Activated CD8-positive, alpha-beta memory T cell treated with anti-CD3 and anti-CD28 coated beads, Interleukin-2, amount 50 U/mL, for 48 hours (primary cell): ENCODE measurements around the gene SYT2.

ENCODE experiments used
- DNase-seq: peaks from one replicate; pipeline ENCODE4 v3.0.0-alpha.2; 2020

SYT2 gene

DNA sequence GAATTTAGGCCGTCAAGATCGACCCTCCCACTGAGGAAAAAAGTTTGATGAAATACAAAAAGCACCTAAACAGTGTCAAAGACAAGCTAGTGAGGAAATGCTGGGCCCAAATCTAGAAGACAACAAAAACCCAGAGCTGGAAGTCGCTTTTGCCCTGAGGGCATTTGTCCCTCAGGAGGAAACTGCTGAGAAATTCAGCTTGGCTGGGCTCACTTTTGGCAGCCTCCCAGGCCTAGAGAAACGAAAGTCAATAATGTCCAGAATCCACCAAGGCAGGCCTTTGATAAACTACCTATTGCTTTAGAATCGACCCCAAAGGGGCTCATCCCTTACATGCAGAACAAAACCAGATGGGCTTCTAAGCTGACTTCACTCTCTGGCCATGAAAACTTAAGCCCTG is 38.9 kb downstream of the SYT2 start:
- no peak for DNase-seq

DNA sequence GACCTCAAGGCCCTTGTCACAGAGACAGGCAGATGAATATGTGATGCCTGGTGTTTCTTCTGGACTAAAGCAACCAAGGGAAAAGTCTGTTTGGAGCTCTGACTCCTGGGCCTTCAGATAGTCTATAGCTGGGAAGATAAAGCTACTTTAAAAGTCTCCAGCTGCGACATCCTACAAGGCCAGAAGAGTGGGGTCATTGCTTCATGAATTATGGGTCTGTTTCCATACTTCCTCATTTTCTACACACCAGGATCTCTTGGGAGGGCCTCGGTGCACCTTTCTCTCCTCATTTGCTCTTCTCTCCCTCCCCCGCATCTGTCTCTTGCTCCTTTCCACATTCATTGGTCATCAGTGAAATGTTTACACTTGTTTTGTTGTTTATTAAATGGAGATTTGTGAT is 44.8 kb downstream of the SYT2 start:
- DNase-seq, result no peak

DNA sequence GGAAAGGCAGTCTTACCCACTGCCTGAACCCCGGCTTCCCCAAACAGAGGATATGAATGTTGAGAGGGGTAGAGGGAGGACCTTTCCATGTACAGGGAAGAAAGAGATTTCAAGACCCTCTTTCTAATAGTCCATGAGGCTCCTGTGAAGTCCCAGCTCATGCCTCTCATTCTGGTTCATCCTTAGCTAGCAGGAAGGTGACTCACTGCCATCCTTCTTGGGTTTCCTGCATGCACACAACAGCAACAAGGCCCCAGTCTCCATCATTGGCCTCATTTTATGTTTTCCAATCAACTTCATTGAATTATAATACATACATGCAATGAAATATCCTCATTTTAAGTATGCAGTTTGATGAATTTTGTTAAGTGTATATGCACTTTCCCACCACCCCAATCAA is 46.2 kb downstream of the SYT2 start:
- no peak for DNase-seq

- DNase-seq, result no peak
Measured at GRCh38 chr1:202663131-202663530, 47.1 kb downstream of the SYT2 start.

DNA sequence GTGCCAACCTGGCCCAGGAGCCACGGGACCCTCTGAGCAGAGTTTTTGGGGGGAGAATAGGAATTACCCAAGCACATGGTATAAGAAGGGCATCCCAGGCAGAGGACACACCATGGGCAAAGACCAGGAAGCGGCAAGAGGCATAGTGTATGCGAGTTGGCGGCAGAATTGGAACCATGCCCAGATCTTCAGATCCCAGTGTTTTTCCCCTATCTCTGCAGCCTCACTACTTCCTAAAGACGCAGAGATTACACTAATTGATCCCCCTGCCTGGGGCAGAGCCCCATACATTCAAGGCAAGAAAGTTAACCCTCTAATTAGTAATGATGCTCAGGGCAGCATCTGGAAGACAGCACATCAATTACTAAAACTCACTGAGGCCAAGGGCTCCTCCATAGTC is 48.2 kb downstream of the SYT2 start:
- DNase-seq, result no peak

- no peak for DNase-seq
Measured at GRCh38 chr1:202661136-202661845, 49.0 kb downstream of the SYT2 start.

DNA sequence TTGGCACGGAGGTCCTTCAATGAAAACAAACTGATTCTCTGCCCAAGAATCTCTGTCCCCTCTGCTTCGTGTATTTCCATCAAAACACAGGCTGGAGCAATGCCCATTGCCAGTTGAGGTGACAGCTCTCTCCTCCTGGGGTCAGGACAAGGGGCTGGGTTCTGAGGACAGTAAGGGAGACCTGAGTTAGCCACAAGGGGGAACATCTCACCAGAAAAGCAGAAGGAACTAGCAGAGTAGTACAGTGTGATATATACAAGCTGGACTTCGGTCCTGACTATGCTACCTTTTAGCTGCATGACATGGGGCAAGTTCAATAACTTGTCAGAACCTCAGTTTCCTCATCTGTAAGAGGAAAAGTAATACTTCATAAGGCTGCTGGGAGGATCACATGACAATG is 50.3 kb downstream of the SYT2 start:
- DNase-seq, result no peak

GRCh38 chr1:202659541-202659940 is 50.7 kb downstream of the SYT2 start:
- no peak for DNase-seq

GRCh38 chr1:202658769-202659168 is 51.5 kb downstream of the SYT2 start:
- DNase-seq, result no peak

DNA sequence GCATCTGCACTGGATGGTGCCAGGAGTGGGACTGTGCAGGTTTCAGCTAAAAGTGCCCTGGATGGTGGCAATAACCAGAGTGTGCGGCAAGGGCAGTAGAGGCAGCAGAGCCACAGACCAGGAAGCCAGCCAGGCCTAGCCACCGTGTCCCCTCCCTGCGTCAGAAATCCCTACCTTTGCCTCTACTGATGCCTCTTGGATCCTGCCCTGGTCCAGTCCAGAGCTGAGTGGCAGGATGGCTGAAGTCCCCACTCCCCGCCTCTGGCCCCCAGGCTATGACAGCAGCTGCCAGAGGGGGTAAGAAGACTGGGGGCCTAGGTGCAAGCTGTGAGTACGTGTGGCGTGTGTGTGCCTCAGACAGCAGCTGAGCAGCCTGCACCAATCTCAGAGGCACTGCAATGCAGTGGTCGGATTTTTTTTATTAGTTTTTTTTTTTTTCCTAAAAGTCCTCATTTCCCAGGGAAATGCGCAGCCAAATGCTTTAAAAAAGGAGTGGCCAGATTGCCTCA is 51.9 kb downstream of the SYT2 start:
- no peak for DNase-seq

GRCh38 chr1:202656951-202657646 is 53.2 kb downstream of the SYT2 start:
- no peak for DNase-seq

DNA sequence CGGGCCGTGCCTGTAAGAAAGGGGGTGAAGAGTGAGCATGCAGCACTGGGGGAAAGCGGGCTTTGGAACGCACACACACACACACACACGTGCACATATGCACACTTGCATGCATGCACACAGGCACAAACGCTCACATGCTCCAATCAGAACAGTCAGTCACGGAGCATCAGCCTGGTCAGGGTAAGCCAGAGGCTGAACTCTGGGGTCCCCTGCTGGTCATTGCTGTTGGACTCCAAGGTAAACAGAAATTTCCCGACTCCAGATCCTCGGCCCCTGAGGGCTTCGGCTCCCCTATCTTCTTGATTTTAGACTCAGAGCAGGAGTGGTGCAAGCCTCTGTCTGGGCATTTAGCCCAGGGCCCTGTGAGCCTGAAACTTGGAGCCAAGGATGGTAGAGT is 54.2 kb downstream of the SYT2 start:
- no peak for DNase-seq

DNA sequence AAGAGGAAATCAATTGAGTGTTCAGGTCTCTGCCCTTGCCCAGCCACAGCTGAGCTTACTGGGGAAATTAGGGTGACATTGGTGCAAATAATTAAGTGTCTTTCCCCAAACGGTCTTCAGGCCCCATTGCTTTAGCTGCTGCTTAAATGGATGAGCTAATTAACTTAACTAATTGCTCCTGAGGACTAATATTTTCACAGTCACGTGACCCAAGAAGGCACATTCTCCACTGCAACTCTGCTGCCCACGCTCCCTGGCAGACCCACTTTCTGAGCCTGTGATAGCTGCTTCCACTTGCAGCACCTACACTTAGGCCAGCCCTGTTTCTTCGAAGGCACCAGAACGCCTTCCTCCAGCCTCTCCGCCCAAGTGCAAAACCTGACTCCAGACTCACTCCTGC is 56.2 kb downstream of the SYT2 start:
- DNase-seq, result no peak

- DNase-seq, result no peak
Measured at GRCh38 chr1:202649553-202650392, 60.5 kb downstream of the SYT2 start.

DNA sequence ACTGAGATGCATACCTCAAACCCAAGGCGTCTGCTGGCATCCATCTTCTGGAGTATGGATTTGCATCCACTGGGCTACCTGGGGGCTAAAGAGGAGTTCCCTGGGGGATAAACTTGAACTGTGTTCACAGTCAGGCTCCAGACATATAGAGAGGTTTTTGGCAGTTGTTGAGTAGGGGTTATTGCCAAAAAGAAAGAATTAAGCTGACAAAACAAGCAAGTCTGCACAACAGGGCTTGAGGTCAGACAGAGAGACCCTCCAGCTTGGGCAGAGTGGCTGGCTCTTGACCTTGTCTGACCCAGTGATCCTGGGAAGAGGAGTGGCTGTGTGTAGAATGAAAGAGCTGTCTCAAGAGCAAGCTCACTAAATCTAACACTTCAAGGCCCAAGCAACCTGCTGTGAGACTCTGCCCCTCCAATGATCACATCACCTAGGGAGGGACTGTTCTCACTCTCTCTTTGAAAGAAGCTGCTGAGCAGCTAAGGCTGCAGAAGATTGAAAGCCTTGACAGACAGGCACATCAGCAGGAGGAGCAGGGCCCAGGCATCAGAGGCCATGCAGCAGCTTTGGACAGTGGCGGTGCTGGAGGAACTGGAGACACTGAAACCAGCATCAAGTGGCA is 61.5 kb downstream of the SYT2 start:
- no peak for DNase-seq

DNA sequence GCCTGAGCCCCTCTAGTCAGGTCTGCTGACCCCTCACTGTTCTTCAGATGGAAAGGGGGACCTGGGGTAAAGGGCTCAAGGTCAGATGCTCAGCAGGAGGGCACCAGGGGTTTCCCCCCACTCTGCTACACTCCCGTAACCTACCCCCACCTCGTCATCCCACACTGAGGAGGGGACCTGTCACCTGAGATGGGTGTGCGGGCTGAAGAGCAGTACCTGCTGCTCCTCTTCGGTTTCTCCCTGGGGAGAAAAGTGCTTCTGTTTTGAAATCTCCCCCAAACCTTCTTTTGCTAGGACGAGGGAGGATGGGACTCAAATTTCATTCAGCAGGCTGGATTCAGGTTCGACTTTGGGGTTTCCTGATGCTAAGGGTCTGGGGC is 65.2 kb downstream of the SYT2 start:
- DNase-seq, result no peak

DNA sequence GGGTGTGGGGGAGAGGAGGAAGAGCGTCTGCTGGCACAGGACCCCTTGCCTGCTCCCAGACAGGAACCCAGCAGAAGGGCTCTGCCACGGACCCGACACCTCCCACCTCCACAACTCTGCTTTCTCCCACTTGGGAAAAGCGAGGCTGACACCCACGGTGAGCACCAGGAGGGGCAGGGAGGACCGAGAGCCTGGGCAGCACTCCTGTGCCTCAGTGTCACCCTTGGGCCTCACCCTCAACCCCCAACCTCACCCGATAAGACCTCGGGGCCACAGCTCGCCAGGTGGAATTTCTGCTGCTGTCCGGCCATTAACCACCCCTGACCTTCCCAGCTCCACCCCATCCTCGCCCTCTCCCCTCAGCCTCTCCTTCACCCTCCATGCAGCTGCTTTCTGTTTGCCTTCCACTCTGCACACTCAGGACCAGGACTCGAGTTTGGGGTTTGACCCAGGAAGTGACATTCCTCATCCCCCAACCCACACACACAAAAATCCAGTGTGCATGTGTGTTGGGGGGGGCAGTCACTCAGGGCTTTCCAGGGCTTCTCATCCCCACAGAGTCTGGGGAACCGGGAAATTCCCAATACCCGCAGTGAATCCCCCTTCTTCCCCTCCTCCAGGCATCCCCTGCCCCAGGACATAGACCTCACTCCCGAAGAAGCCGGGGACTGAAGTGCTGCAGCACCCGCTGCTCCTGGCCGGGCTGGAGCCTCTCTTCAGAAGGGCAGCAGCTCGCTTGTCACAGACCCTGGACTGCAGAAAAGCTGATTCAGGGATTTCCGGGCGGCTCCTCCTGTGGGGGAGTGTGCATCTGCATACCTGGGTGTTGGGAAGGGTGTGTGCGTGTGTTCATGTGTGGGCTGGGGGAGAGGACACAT is 65.8 kb downstream of the SYT2 start:
- DNase-seq, result no peak

GRCh38 chr1:202643397-202644218 is 66.6 kb downstream of the SYT2 start:
- DNase-seq, result no peak

DNA sequence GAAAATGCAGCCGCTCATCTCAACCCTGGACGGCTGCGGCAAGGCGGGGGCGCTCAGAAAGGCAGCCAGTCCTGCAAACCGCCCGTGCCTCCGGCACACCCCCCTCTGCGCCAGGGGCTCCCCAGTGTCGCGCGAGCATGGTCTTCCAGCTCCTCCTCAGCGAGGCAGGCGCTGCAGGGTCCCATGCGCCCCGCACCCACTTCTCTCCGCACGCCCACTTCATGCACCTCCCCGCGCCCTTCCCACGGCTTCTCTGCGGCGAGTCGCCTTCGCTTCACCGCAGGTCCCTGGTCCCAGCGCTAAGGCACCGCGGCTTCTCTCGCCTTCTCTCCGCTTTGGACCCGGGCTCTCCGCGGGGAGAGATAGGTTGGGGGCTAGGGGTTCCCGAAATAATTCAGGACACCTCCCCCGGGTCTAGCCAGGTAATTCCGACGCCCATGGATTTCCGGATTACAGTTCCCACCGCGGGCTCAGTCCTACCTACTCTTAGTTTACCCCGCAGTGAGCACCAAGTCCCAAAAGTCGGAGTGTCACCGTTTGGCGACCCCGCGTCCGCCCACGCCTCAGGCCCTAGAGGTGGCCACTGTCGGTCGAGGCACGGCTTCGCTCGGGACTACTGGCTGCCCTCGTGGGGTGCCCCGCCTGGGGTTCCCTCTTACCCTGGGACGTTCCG is 67.5 kb downstream of the SYT2 start:
- DNase-seq, result no peak

DNA sequence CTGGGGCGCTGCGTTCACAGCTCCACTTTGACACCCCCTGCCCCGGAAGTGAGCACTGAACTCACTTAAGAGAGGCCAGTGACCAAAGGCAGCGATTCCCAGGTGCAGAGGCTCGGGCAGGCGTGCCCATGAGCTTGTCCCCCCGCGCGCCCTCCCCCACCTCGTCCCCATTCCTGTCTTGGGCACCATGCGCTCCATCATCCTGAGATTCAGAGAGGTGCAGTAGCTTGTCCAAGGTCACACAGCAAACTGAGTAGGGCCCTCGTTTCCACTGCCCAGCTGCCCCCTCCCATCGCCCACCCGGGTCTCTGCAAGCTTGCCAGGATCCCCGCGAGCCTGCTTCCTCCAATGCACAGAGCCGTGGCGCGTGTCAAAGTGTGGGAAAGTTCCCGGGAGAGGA is 68.0 kb downstream of the SYT2 start:
- DNase-seq, result no peak

DNA sequence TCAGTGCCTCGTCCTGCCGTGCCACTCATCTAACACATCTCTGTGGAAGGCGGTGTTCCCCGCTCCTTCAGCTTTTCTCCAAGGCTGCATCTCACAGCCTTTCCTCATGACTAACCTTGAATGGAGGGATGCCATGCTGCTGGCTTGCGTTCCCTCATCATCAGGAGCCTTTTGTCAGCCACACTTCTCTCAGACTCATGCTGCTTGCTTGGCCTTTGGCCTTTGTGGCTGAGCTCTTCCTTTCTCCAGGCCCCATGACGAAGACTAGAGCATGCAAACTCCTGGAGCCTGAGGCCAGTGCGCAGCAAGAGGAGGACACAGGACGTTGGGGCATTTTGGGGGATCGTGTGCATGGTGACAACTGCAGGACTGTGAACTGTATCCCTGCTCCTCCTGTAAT is 70.8 kb downstream of the SYT2 start:
- no peak for DNase-seq
